Osteoblast (primary cell): ENCODE measurements around the gene ZC3H11A. TPM values are rescaled to one million over a fixed set of nuclear protein-coding genes. Genes with fewer than 3 reads are reported as not detected.

Experiments
- DNase-seq: peaks from one replicate; pipeline ENCODE4 v3.0.0; 2011; ENCODE audit warnings: low spot score, mixed read lengths; ENCODE audit not compliant: insufficient read length; ENCODE audit errors: missing footprints
- H2AFZ ChIP-seq: 2 replicates; pipeline ENCODE4 v1.6.0; 2011; ENCODE audit warnings: mild to moderate bottlenecking, low read length
- H3K27ac ChIP-seq: 2 replicates; pipeline ENCODE4 v1.5.1; 2011; ENCODE audit warnings: mild to moderate bottlenecking, low read depth, low read length, moderate library complexity
- H3K27me3 ChIP-seq: 2 replicates; pipeline ENCODE4 v1.6.0; 2012; ENCODE audit warnings: mild to moderate bottlenecking, control low read depth, inconsistent platforms, low read length, moderate library complexity; ENCODE audit not compliant: insufficient read depth
- H3K36me3 ChIP-seq: 2 replicates; pipeline ENCODE4 v1.5.1; 2011; ENCODE audit warnings: mild to moderate bottlenecking, low read length, control low read depth, moderate library complexity; ENCODE audit not compliant: insufficient read depth
- H3K4me1 ChIP-seq: 2 replicates; pipeline ENCODE4 v1.5.1; 2011; ENCODE audit warnings: mild to moderate bottlenecking, low read length, control low read depth, moderate library complexity; ENCODE audit not compliant: insufficient read depth
- H3K4me2 ChIP-seq: 2 replicates; pipeline ENCODE4 v1.6.0; 2011; ENCODE audit warnings: mild to moderate bottlenecking, low read length; ENCODE audit not compliant: insufficient read depth
- H3K4me3 ChIP-seq: fragments of 200-600 bp; sonication (generic); 3 replicates; pipeline ENCODE4 v1.5.1; 2012; ENCODE audit warnings: mild to moderate bottlenecking, low read length, inconsistent platforms; ENCODE audit not compliant: insufficient read depth
- H3K79me2 ChIP-seq: 2 replicates; pipeline ENCODE4 v1.6.0; 2012; ENCODE audit warnings: mild to moderate bottlenecking, low read length, control low read depth, inconsistent platforms; ENCODE audit not compliant: insufficient read depth
- H3K9me3 ChIP-seq: 2 replicates; pipeline ENCODE4 v1.5.1; 2011; ENCODE audit warnings: low read depth, low read length, control low read depth
- H4K20me1 ChIP-seq: 2 replicates; pipeline ENCODE4 v1.6.0; 2012; ENCODE audit warnings: mild to moderate bottlenecking, low read length, control low read depth; ENCODE audit not compliant: insufficient read depth
- CTCF ChIP-seq: IDR thresholded peaks from 2 replicates; pipeline ENCODE4 v1.5.1; 2011; ENCODE audit warnings: mild to moderate bottlenecking, low read depth, low read length, moderate library complexity; ENCODE audit errors: extremely low read depth
- small RNA-seq: library from RNA; depleted of rRNA; stranded (forward); fragments of <200 nt; gene quantifications from one replicate; pipeline ENCODE3, GENCODE V24; 2012
- total RNA-seq: library from RNA; depleted of rRNA; stranded (reverse); fragments of >200 nt; gene quantifications from 2 replicates; pipeline ENCODE4 v1.2.3, GENCODE V29; 2012

Gene ZC3H11A
- total RNA-seq, 1 donor: 128 TPM

GRCh38 chr1:203839081-203839480 lies 43.7 kb downstream of the ZC3H11A start:
- no peak overlapping the region for H3K4me3 ChIP-seq
- peaks cover 22% of the 10 kb centered on the region for H3K79me2 ChIP-seq
- H3K27ac ChIP-seq: peak overlapping the region; percentile 78
- no peak overlapping the region for H2AFZ ChIP-seq
- peaks cover 11% of the 10 kb centered on the region for H3K4me1 ChIP-seq
- H3K4me2 ChIP-seq: no peak overlapping the region
- H4K20me1 ChIP-seq: peaks cover 11% of the 10 kb centered on the region
- H3K9me3 ChIP-seq: no peaks in the 10 kb centered on the region
- TF ChIP-seq CTCF: no peak
- peak; percentile 84 for DNase-seq
- H3K27me3 ChIP-seq: no peaks in the 10 kb centered on the region
- peaks cover 73% of the 10 kb centered on the region for H3K36me3 ChIP-seq

GRCh38 chr1:203840208-203840808 lies 44.9 kb downstream of the ZC3H11A start:
- peaks cover 72% of the 10 kb centered on the region for H3K36me3 ChIP-seq

GRCh38 chr1:203842559-203842876 lies 47.1 kb downstream of the ZC3H11A start:
- DNase-seq: no peak
- Histone ChIP-seq H3K4me3 (no peak overlapping the region), H3K36me3 (peaks cover 71% of the 10 kb centered on the region), H2AFZ (no peak overlapping the region), H3K79me2 (peaks cover 14% of the 10 kb centered on the region), H3K9me3 (no peaks in the 10 kb centered on the region), H3K27ac (no peak overlapping the region), H3K4me2 (no peak overlapping the region), H3K27me3 (no peaks in the 10 kb centered on the region), H4K20me1 (peaks cover 13% of the 10 kb centered on the region), H3K4me1 (peaks cover 11% of the 10 kb centered on the region)
- no peak for TF ChIP-seq CTCF

More at GRCh38 chr1:203840208-203840808, 44.9 kb downstream of the ZC3H11A start:
- Histone ChIP-seq H3K4me3 (no peak overlapping the region), H3K4me2 (no peak overlapping the region), H3K27me3 (no peaks in the 10 kb centered on the region), H3K79me2 (peaks cover 22% of the 10 kb centered on the region), H3K9me3 (no peaks in the 10 kb centered on the region), H3K27ac (no peak overlapping the region), H2AFZ (no peak overlapping the region), H4K20me1 (peaks cover 15% of the 10 kb centered on the region), H3K4me1 (peaks cover 11% of the 10 kb centered on the region)
- no peak for TF ChIP-seq CTCF
- no peak for DNase-seq

- no peak for TF ChIP-seq CTCF
- Histone ChIP-seq H3K4me1 (peaks cover 11% of the 10 kb centered on the region), H3K9me3 (no peaks in the 10 kb centered on the region), H3K79me2 (peaks cover 12% of the 10 kb centered on the region), H3K4me2 (no peak overlapping the region), H3K4me3 (no peak overlapping the region), H2AFZ (no peak overlapping the region), H4K20me1 (peaks cover 14% of the 10 kb centered on the region), H3K27ac (no peak overlapping the region), H3K27me3 (no peaks in the 10 kb centered on the region), H3K36me3 (peaks cover 71% of the 10 kb centered on the region)
- no peak for DNase-seq
These were observed 48.0 kb downstream of the ZC3H11A start for GRCh38 chr1:203843435-203843834.

Small RNA genes within 50 kb of the gene (small RNA-seq; reads per million reads assigned to genes)
- 1.5 reads per million, percentile 51 among the genes with 10 or more reads in this experiment for gene ZC3H11A

Other genes with a start within 250 kb of the ZC3H11A start
- gene ATP2B4, start 168.8 kb upstream of the ZC3H11A start, total RNA-seq: 112 and 124 TPM in 2 replicates
- gene LAX1, start 30.4 kb upstream of the ZC3H11A start, total RNA-seq: 0.29 TPM in 1 of 2 replicates, not detected in the other
- 38.9 and 47.0 TPM in 2 replicates for gene ZBED6, start within 50 bp of the ZC3H11A start, total RNA-seq
- gene SNRPE, start 66.0 kb downstream of the ZC3H11A start, total RNA-seq: 45.7 and 46.3 TPM in 2 replicates